ENCODE results near the gene GMEB2.
"Not testable (repeated sequence)": the region's sequence is repeated elsewhere in the genome, so short reads cannot be mapped to it uniquely, and the experiment has no call there.

The GMEB2 gene

GRCh38 chr20:63640686-63641085, 13.8 kb upstream of the GMEB2 start:
- intact Hi-C loops (cut with DNase I); DNase-seq: not testable (repeated sequence)

- intact Hi-C loops (cut with DNase I): no loop called here
- no peak for DNase-seq
Measured at GRCh38 chr20:63640086-63640485, 13.2 kb upstream of the GMEB2 start.

- intact Hi-C loops (cut with DNase I): no loop called here
Measured at GRCh38 chr20:63639093-63639975, 12.4 kb upstream of the GMEB2 start.

GRCh38 chr20:63636752-63637628, 10.1 kb upstream of the GMEB2 start:
- intact Hi-C loops (cut with DNase I): no loop called here
- no peak for DNase-seq

More at GRCh38 chr20:63639093-63639975, 12.4 kb upstream of the GMEB2 start:
- DNase-seq: peak in 1 of 10 donors; percentile 83

GRCh38 chr20:63635431-63636141, 8.7 kb upstream of the GMEB2 start:
- intact Hi-C loops (cut with DNase I): no loop called here
- no peak for DNase-seq

GRCh38 chr20:63633732-63634131, 6.8 kb upstream of the GMEB2 start:
- intact Hi-C loops (cut with DNase I): no loop called here
- DNase-seq: no peak

GRCh38 chr20:63631426-63631825, 4.5 kb upstream of the GMEB2 start:
- DNase-seq: peak in 3 of 10 donors; percentile 25 to 70 (median 35)
- intact Hi-C loops (cut with DNase I): not testable (repeated sequence)

- intact Hi-C loops (cut with DNase I): not testable (repeated sequence)
- peak in 3 of 10 donors; percentile 1 to 35 (median 24) for DNase-seq
Measured at GRCh38 chr20:63630956-63631355, 4.1 kb upstream of the GMEB2 start.

GRCh38 chr20:63628246-63628975, 1.5 kb upstream of the GMEB2 start:
- peak in 3 of 10 donors; percentile 11 to 82 (median 74) for DNase-seq
- intact Hi-C loops (cut with DNase I): loop anchor here (5.0 kb wide), 1 partner anchor 329 kb away; the partner anchor contains the start of gene UCKL1

- peak in 2 of 10 donors; percentile 83 to 84 for DNase-seq
- intact Hi-C loops (cut with DNase I): loop anchor here (5.0 kb wide), 1 partner anchor 330 kb away; the partner anchor contains the start of gene UCKL1
Measured at GRCh38 chr20:63627751-63628245, 897 bp upstream of the GMEB2 start.

GRCh38 chr20:63627129-63627750, 339 bp upstream of the GMEB2 start:
- intact Hi-C loops (cut with DNase I): loop anchor here (5.0 kb wide), 1 partner anchor 330 kb away; the partner anchor contains the start of gene UCKL1
- peak; percentile 85 to 98 (median 90) for DNase-seq

GRCh38 chr20:63625771-63626423, 1.0 kb downstream of the GMEB2 start:
- DNase-seq: peak in 3 of 10 donors; percentile 69 to 79 (median 74)

GRCh38 chr20:63624486-63624885, 2.4 kb downstream of the GMEB2 start:
- peak in 3 of 10 donors; percentile 7 to 40 (median 16) for DNase-seq
- intact Hi-C loops (cut with DNase I): no loop called here

More at GRCh38 chr20:63625771-63626423, 1.0 kb downstream of the GMEB2 start:
- intact Hi-C loops (cut with DNase I): loop anchor here (5.0 kb wide), 1 partner anchor 331 kb away; the partner anchor contains the start of gene UCKL1

GRCh38 chr20:63622732-63623131, 4.2 kb downstream of the GMEB2 start:
- peak in 3 of 10 donors; percentile 22 to 72 (median 68) for DNase-seq
- intact Hi-C loops (cut with DNase I): no loop called here

- peak in 1 of 10 donors; percentile 24 for DNase-seq
- intact Hi-C loops (cut with DNase I): no loop called here
Measured at GRCh38 chr20:63622096-63622495, 4.8 kb downstream of the GMEB2 start.

GRCh38 chr20:63620991-63621390, 5.9 kb downstream of the GMEB2 start:
- intact Hi-C loops (cut with DNase I): no loop called here
- DNase-seq: peak in 2 of 10 donors; percentile 16 to 43

- intact Hi-C loops (cut with DNase I): no loop called here
- DNase-seq: peak in 2 of 10 donors; percentile 45 to 55
Measured at GRCh38 chr20:63619505-63619904, 7.4 kb downstream of the GMEB2 start.

- intact Hi-C loops (cut with DNase I): no loop called here
- DNase-seq: peak in 2 of 10 donors; percentile 40 to 67
Measured at GRCh38 chr20:63619086-63619485, 7.8 kb downstream of the GMEB2 start.
